Endothelial cell of umbilical vein (primary cell): ENCODE data around the gene SCYGR6. TPM values are rescaled to one million over a fixed set of nuclear protein-coding genes. Genes with fewer than 3 reads are reported as not detected.
A peak's percentile ranks its signal among the peaks of the same experiment; 100 is the strongest.

Source experiments
- BruUV-seq: library from RNA; stranded (reverse); fragments of 400-500 nt; replicated peaks from 2 replicates; lab custom pipeline; 2021; lab: Mats Ljungman, UMichigan
- CTCF ChIA-PET: fragments of 300-600, 350-600 bp; sonication (Branson Sonifier 250); formaldehyde crosslinking; loops from one replicate; lab custom pipeline; 2021; ENCODE audit warnings: antibody characterized with exemption, inconsistent platforms; lab: Charles Lee
- POLR2A ChIA-PET: fragments of 300-600, 350-600 bp; sonication (Branson Sonifier 250); formaldehyde crosslinking; loops from one replicate; lab custom pipeline; 2021; ENCODE audit warnings: antibody characterized with exemption, inconsistent platforms; lab: Charles Lee
- DNase-seq: peaks from one replicate; pipeline ENCODE4 v3.0.0-alpha.2; 2011; ENCODE audit warnings: low read depth, low spot score
- FAIRE-seq: peaks from 2 replicates; lab custom pipeline; 2011; peaks lifted over from hg19 to GRCh38; lab: Jason Lieb, UNC
- H2AFZ ChIP-seq: 2 replicates; pipeline ENCODE4 v1.6.0; 2012; ENCODE audit warnings: low read depth, low read length, control low read depth, inconsistent platforms
- H3K27ac ChIP-seq: 2 replicates; pipeline ENCODE4 v1.5.1; 2011; ENCODE audit warnings: low read depth, mild to moderate bottlenecking, control low read depth, low read length, moderate library complexity; ENCODE audit not compliant: insufficient read depth
- H3K27me3 ChIP-seq, 2 experiments: 2 replicates each; pipeline versions ENCODE4 v1.6.0 to v1.6.1; 2011; ENCODE audit warnings: low read length in 2 of 2, mixed read lengths in 1 of 2; ENCODE audit not compliant: control insufficient read depth in 2 of 2, insufficient read depth in 2 of 2
- H3K36me3 ChIP-seq, 2 experiments: 2 replicates in 1 of 2; 3 replicates in 1 of 2; pipeline ENCODE4 v1.5.1; 2011; ENCODE audit warnings: low read length in 2 of 2, mild to moderate bottlenecking in 1 of 2, moderate library complexity in 1 of 2; ENCODE audit not compliant: control insufficient read depth in 2 of 2, insufficient read depth in 2 of 2; ENCODE audit errors: extremely low read depth in 1 of 2
- H3K4me1 ChIP-seq: 3 replicates; pipeline ENCODE4 v1.5.1; 2011; ENCODE audit warnings: mild to moderate bottlenecking, low read length; ENCODE audit not compliant: control insufficient read depth, insufficient read depth; ENCODE audit errors: extremely low read depth
- H3K4me2 ChIP-seq: 2 replicates; pipeline ENCODE4 v1.6.1; 2011; ENCODE audit warnings: low read length, control low read depth, mixed read lengths; ENCODE audit not compliant: insufficient read depth
- H3K4me3 ChIP-seq, 3 experiments: fragments of 200-600 bp in 1 of 3; sonication (generic), shearing (Covaris generic) in 1 of 3; replicated peaks in 1 of 3; 2 replicates each; pipeline ENCODE4 v1.5.1; 2011 to 2016; ENCODE audit warnings: control low read depth in 3 of 3, low read length in 3 of 3, mild to moderate bottlenecking in 2 of 3, inconsistent platforms in 1 of 3, low read depth in 1 of 3, moderate library complexity in 1 of 3; ENCODE audit not compliant: insufficient read depth in 1 of 3
- H3K79me2 ChIP-seq: 2 replicates; pipeline ENCODE4 v1.6.0; 2012; ENCODE audit warnings: low read length, inconsistent platforms; ENCODE audit not compliant: control insufficient read depth, insufficient read depth
- H3K9ac ChIP-seq: replicated peaks from 2 replicates; pipeline ENCODE3; 2011; ENCODE audit warnings: low read length, control low read depth; ENCODE audit not compliant: insufficient read depth; ENCODE audit errors: extremely low read depth
- H3K9me1 ChIP-seq: replicated peaks from 3 replicates; pipeline ENCODE4 v1.6.0; 2011; ENCODE audit warnings: mild to moderate bottlenecking, low read length; ENCODE audit not compliant: control insufficient read depth, insufficient read depth; ENCODE audit errors: extremely low read depth
- H3K9me3 ChIP-seq: replicated peaks from 2 replicates; pipeline ENCODE4 v1.5.1; 2012; ENCODE audit warnings: low read length, inconsistent platforms; ENCODE audit not compliant: control insufficient read depth, insufficient read depth
- H4K20me1 ChIP-seq: replicated peaks from 2 replicates; pipeline ENCODE3; 2011; ENCODE audit warnings: mild to moderate bottlenecking, low read length; ENCODE audit not compliant: control insufficient read depth, insufficient read depth; ENCODE audit errors: extremely low read depth
- EZH2 ChIP-seq: IDR thresholded peaks from 2 replicates; pipeline ENCODE4 v1.6.1; 2012; ENCODE audit warnings: borderline replicate concordance, low read depth, mild to moderate bottlenecking, moderate library complexity, low read length, inconsistent platforms; ENCODE audit not compliant: severe bottlenecking
- FOS ChIP-seq: IDR thresholded peaks from 2 replicates; pipeline ENCODE4 v1.6.1; 2011; ENCODE audit warnings: mild to moderate bottlenecking, low read length, moderate library complexity, borderline replicate concordance; ENCODE audit not compliant: insufficient read depth
- GATA2 ChIP-seq: IDR thresholded peaks from 2 replicates; pipeline ENCODE4 v1.7.0; 2011; ENCODE audit warnings: low read depth, mild to moderate bottlenecking, moderate library complexity, mixed read lengths, low read length; ENCODE audit not compliant: insufficient read length, insufficient read depth
- MYC ChIP-seq: IDR thresholded peaks from one replicate; pipeline ENCODE4 v1.6.1; 2011; ENCODE audit warnings: mild to moderate bottlenecking, low read depth, low read length
- POLR2AphosphoS5 ChIP-seq: IDR thresholded peaks from 2 replicates; pipeline ENCODE4 v1.6.1; 2012; ENCODE audit warnings: low read depth, mild to moderate bottlenecking, control low read depth, low read length, moderate library complexity; ENCODE audit not compliant: insufficient read depth
- dilution Hi-C: fragments of 300-500 bp; cut with MboI; formaldehyde crosslinking; loops from one replicate; pipeline ENCODE4 v1.15.0; 2019; ENCODE audit warnings: low sequenced_read_pairs; ENCODE audit not compliant: extremely low pct_ligation_motif_present
- intact Hi-C: fragments of 100-400 bp; cut with micrococcal nuclease; formaldehyde crosslinking; loops from one replicate; pipeline ENCODE4 v1.10.0; 2022
- polyA plus RNA-seq, 4 experiments: library from polyadenylated mRNA; depleted of rRNA in 3 of 4; stranded (reverse) in 3 of 4; unstranded in 1 of 4; fragments of >200 nt; gene quantifications; 2 replicates each; pipeline versions ENCODE4 v1.2.1 to v1.2.3, GENCODE V29; 2011 to 2012; ENCODE audit warnings: missing spikeins in 1 of 4
- total RNA-seq: library from RNA; stranded (reverse); gene quantifications from 2 replicates; pipeline ENCODE4 v1.2.3, GENCODE V29; 2021
- TF ChIP-seq, protein P1 (sequence below), 2 donors: IDR thresholded peaks; 1 replicate in 1 of 2; 2 replicates in 1 of 2; pipeline ENCODE4 v1.5.1; 2011; ENCODE audit warnings: low read length in 2 of 2, mild to moderate bottlenecking in 2 of 2, moderate library complexity in 2 of 2, control low read depth in 1 of 2, inconsistent platforms in 1 of 2, low read depth in 1 of 2; ENCODE audit not compliant: insufficient read depth in 1 of 2; ENCODE audit errors: extremely low read depth in 1 of 2
- TF ChIP-seq, protein P2 (sequence below): IDR thresholded peaks from 2 replicates; pipeline ENCODE4 v1.6.1; 2011; ENCODE audit not compliant: insufficient read depth, insufficient read length

SCYGR6 gene
- total and polyA plus RNA-seq, 2 donors (not counting 3 experiments of a cell fraction or from before 2014, with no cell fraction given) = not detected

DNA sequence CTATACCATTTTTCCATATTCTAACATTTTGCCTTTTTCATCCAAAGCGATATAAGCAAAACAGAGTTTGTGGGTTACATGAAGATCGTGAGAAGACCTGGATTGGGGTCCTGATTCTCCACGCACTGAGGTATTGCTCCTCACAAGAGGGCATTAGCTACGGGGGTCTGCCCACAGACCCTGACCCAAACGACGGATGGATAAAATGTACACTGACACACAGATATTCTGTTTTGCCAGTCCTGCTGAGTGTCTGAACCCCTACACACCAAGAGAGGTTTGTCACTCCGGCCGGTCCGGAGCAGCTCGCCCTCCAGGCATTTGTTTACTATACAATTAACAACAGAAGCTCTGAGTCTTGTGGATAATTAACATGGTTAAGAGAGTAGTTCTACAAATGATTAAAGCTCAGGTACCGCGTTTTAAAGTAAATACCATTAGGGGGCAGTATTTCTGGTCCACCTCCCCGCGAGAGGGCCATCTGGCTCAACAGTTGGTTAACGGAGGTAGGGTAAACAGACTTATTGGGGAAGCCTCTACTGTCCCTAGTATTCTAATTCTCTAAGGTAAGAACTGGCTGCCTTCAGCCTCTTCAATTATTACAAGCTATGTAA is 49.6 kb upstream of the SCYGR6 start:
- Histone ChIP-seq H3K4me2 (no peak overlapping the region), H3K4me1 (no peaks in the 10 kb centered on the region), H3K9me1 (no peaks in the 10 kb centered on the region), H3K9ac (no peak overlapping the region), H3K4me3 (no peak overlapping the region), H3K36me3 (no peaks in the 10 kb centered on the region), H3K27ac (no peak overlapping the region), H3K9me3 (no peaks in the 10 kb centered on the region), H3K27me3 (no peaks in the 10 kb centered on the region), H2AFZ (peak overlapping the region; percentile 12), H4K20me1 (no peaks in the 10 kb centered on the region), H3K79me2 (no peaks in the 10 kb centered on the region)
- FAIRE-seq (no peak), DNase-seq (peak; percentile 22)
- dilution Hi-C loops (no loop called here), intact Hi-C loops (loop anchor here (1.0 to 2.0 kb wide), 3 partner anchors 45 to 110 kb away; no protein-coding TSS in a partner anchor)
- POLR2A ChIA-PET = no interaction called here
- TF ChIP-seq, protein P1, sequence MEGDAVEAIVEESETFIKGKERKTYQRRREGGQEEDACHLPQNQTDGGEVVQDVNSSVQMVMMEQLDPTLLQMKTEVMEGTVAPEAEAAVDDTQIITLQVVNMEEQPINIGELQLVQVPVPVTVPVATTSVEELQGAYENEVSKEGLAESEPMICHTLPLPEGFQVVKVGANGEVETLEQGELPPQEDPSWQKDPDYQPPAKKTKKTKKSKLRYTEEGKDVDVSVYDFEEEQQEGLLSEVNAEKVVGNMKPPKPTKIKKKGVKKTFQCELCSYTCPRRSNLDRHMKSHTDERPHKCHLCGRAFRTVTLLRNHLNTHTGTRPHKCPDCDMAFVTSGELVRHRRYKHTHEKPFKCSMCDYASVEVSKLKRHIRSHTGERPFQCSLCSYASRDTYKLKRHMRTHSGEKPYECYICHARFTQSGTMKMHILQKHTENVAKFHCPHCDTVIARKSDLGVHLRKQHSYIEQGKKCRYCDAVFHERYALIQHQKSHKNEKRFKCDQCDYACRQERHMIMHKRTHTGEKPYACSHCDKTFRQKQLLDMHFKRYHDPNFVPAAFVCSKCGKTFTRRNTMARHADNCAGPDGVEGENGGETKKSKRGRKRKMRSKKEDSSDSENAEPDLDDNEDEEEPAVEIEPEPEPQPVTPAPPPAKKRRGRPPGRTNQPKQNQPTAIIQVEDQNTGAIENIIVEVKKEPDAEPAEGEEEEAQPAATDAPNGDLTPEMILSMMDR (IDR thresholded peaks at IDR 0.05; ENCODE audit: extremely low read depth in 1 of 2, insufficient read depth in 1 of 2, low read depth in 1 of 2, low read length in 2 of 2) = peak; percentile 25 to 31
- TF ChIP-seq MYC = no peak
- CTCF ChIA-PET = interaction anchor here (0.6 to 4.0 kb wide), 19 partner anchors 8 to 364 kb away, joined by 3 to 69 read pairs (median 4); partner anchors contain the start of gene DAW1
- no TSS peak for BruUV-seq

DNA sequence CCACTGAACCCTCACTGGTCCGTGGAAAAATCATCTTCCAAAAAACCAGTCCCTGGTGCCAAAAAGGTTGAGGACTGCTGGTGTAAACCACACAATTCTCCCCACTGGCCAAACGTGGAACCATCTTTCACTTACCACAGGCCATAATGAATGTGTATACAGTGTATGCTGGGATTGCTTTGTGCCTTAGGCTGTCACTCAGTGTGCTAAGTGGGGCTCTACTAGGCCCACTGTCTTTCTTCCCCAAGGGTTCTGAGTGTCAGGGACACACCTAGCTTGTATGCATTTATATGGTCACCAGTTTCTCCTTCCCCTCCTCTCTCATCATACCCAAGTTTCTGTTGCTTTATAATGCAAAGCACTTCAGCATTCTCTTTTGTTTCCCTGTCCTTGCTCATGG is 48.4 kb upstream of the SCYGR6 start:
- POLR2A ChIA-PET = no interaction called here
- FAIRE-seq = no peak

More for the DNA sequence above, 48.4 kb upstream of the SCYGR6 start:
- Histone ChIP-seq H3K27me3 (no peaks in the 10 kb centered on the region), H3K27ac (no peak overlapping the region), H3K79me2 (no peaks in the 10 kb centered on the region), H3K4me1 (no peaks in the 10 kb centered on the region), H3K36me3 (no peaks in the 10 kb centered on the region), H2AFZ (peak overlapping the region; percentile 28), H3K4me3 (no peak overlapping the region), H3K9ac (no peak overlapping the region), H3K9me3 (no peaks in the 10 kb centered on the region), H3K4me2 (no peak overlapping the region), H3K9me1 (no peaks in the 10 kb centered on the region), H4K20me1 (no peaks in the 10 kb centered on the region)
- intact Hi-C loops = no loop called here
- BruUV-seq = no TSS peak
- CTCF ChIA-PET = interaction anchor here (1.4 to 4.0 kb wide), 4 partner anchors 83 to 113 kb away, joined by 6 to 69 read pairs (median 6); partner anchors contain the start of gene DAW1
- dilution Hi-C loops = no loop called here
- TF ChIP-seq EZH2 = no peak
- no peak for TF ChIP-seq FOS
- TF ChIP-seq GATA2 = no peak
- TF ChIP-seq POLR2AphosphoS5 = no peak
- TF ChIP-seq, protein P2, sequence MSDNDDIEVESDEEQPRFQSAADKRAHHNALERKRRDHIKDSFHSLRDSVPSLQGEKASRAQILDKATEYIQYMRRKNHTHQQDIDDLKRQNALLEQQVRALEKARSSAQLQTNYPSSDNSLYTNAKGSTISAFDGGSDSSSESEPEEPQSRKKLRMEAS = no peak
- TF ChIP-seq MYC = no peak
- TF ChIP-seq, protein P1 (IDR thresholded peaks at IDR 0.05; ENCODE audit: extremely low read depth in 1 of 2, insufficient read depth in 1 of 2, low read depth in 1 of 2, low read length in 2 of 2) = no peak
- DNase-seq = no peak
